Gastroesophageal sphincter (tissue), 4 donors: ENCODE results near the gene RNF208. TPM values are rescaled to one million over a fixed set of nuclear protein-coding genes. Genes with fewer than 3 reads are reported as not detected.

Experiments used
- ATAC-seq: fragments of 150-250 bp; one replicate; pipeline ENCODE4 v1.9.1; 2016; ENCODE audit warnings: mild to moderate bottlenecking, moderate library complexity
- H3K27ac ChIP-seq, 4 donors: fragments of 200-600 bp; sonication (generic) in 3 of 4; 1 replicate in 3 of 4; 2 replicates in 1 of 4; pipeline ENCODE4 v1.5.1; 2016 to 2019
- H3K27me3 ChIP-seq: fragments of 200-600 bp; sonication (generic); one replicate; pipeline ENCODE4 v1.5.1; 2019
- H3K36me3 ChIP-seq, 2 donors: fragments of 200-600 bp; sonication (generic); one replicate each; pipeline ENCODE4 v1.5.1; 2019; ENCODE audit warnings: control low read depth in 1 of 2
- H3K4me1 ChIP-seq, 3 donors: fragments of 200-600 bp; sonication (generic); 1 replicate in 2 of 3; 2 replicates in 1 of 3; pipeline ENCODE4 v1.5.1; 2016 to 2019; ENCODE audit warnings: control low read depth in 2 of 3
- H3K4me3 ChIP-seq, 2 donors: fragments of 200-600 bp; sonication (generic); one replicate each; pipeline ENCODE4 v1.5.1; 2019; ENCODE audit warnings: mild to moderate bottlenecking in 1 of 2, moderate library complexity in 1 of 2
- H3K9me3 ChIP-seq, 3 donors: fragments of 200-600 bp; sonication (generic); one replicate each; pipeline ENCODE4 v1.5.1; 2017 to 2019; ENCODE audit warnings: control low read depth in 2 of 3
- EP300 ChIP-seq: sonication (generic); formaldehyde crosslinking; IDR thresholded peaks from one replicate; pipeline ENCODE4 v1.6.1; 2017; ENCODE audit warnings: antibody characterized with exemption, mild to moderate bottlenecking
- POLR2A ChIP-seq, 2 donors: fragments of 450-650 bp; IDR thresholded peaks; one replicate each; pipeline ENCODE4 v1.6.1; 2017; ENCODE audit warnings: antibody characterized with exemption in 2 of 2, mild to moderate bottlenecking in 2 of 2, moderate library complexity in 1 of 2
- POLR2AphosphoS5 ChIP-seq: sonication (generic); formaldehyde crosslinking; IDR thresholded peaks from one replicate; pipeline ENCODE4 v1.6.1; 2017; ENCODE audit warnings: antibody characterized with exemption
- WGBS, 2 donors: methylation state at CpG; one replicate each; pipeline ENCODE4 v1.1.5; 2018; ENCODE audit warnings: low coverage in 1 of 2; 5-methylcytosine and 5-hydroxymethylcytosine counted together
- total RNA-seq, 4 donors: library from RNA; depleted of rRNA; stranded (reverse); fragments of >200 nt; gene quantifications; one replicate each; pipeline ENCODE4 v1.1.0, GENCODE V29; 2016
- TF ChIP-seq, protein P1 (sequence below), 4 experiments: fragments of 200-600 bp in 2 of 4; fragments of 450-650 bp in 2 of 4; sonication (generic) in 1 of 4; IDR thresholded peaks; one replicate each; pipeline ENCODE4 v1.5.1; 2017 to 2019; ENCODE audit warnings: antibody characterized with exemption in 4 of 4, mild to moderate bottlenecking in 2 of 4, moderate library complexity in 2 of 4

The RNF208 gene
- total RNA-seq, 4 donors from 2014 or later = 1.6 to 5.3 (median 3.1) TPM; not detected in 1

DNA sequence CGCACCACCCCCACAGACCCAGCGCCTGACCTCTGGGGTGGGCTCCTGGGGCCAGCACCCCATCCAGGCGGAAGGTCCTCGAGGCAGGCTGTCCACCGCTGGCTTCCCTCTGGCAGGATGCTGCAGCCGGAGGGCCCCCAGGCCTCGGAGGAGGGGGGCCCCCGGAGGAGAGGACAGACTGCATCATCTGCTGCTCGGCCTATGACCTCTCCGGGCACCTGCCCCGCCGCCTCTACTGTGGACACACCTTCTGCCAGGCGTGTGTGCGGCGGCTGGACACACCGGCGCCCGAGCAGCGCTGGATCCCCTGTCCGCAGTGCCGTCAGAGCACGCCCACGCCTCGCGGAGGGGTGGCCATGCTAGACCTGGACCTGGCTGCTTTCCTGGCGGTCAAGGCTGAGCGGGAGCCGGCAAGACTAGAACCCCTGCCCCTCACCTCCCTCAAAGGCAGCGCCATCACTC lies 6.5 kb upstream of the RNF208 start:
- Histone ChIP-seq H3K4me1 (peaks cover 0 to 23% (median 8%) of the 10 kb centered on the region in 3 donors), H3K27ac (no peak overlapping the region), H3K9me3 (no peaks in the 10 kb centered on the region), H3K36me3 (no peaks in the 10 kb centered on the region), H3K27me3 (peaks cover 76% of the 10 kb centered on the region), H3K4me3 (no peak overlapping the region)
- ATAC-seq = no peak
- no CpG with 5 or more reads among the region's 29 CpGs for WGBS, 2 donors
- TF ChIP-seq POLR2AphosphoS5 (no peak), POLR2A (IDR thresholded peaks at IDR 0.05) (no peak), EP300 (no peak)
- TF ChIP-seq, protein P1, sequence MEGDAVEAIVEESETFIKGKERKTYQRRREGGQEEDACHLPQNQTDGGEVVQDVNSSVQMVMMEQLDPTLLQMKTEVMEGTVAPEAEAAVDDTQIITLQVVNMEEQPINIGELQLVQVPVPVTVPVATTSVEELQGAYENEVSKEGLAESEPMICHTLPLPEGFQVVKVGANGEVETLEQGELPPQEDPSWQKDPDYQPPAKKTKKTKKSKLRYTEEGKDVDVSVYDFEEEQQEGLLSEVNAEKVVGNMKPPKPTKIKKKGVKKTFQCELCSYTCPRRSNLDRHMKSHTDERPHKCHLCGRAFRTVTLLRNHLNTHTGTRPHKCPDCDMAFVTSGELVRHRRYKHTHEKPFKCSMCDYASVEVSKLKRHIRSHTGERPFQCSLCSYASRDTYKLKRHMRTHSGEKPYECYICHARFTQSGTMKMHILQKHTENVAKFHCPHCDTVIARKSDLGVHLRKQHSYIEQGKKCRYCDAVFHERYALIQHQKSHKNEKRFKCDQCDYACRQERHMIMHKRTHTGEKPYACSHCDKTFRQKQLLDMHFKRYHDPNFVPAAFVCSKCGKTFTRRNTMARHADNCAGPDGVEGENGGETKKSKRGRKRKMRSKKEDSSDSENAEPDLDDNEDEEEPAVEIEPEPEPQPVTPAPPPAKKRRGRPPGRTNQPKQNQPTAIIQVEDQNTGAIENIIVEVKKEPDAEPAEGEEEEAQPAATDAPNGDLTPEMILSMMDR (IDR thresholded peaks at IDR 0.05) = no peak

DNA sequence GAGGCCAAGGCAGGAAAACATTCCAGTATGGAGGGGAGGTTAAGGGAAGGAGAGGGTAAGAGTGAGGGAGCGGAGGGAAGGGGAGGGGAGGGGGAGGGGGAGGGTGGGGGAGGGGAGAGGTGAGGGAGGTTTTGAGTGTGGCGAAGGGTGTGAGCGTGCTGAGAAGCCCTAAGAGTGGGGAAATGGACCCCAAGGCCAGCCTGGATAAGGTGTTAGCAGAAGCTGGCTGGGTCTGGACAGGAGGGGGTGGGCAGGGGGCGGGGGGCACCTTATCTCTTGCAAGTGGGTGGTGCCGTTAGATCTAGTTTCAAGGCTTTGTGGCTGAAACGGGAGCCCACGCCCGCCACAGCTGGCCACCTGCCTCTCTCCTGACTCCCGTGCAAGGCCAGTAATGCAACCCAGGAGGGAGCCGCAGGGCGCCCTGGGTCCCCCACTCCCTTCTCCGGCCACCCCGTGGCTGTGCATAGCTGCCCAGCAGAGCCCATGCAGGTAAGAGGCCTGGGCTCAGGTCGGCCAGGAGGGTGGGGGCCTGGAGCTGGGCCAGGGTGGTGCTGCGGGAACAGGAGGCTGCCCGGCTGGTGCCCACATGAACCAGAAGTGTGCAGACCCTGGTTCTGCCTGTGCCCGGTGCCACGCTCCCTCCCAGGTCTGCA lies 5.9 kb upstream of the RNF208 start:
- Histone ChIP-seq H3K4me1 (peaks cover 0 to 26% (median 8%) of the 10 kb centered on the region in 3 donors), H3K27ac (no peak overlapping the region), H3K4me3 (no peak overlapping the region), H3K36me3 (no peaks in the 10 kb centered on the region), H3K27me3 (peaks cover 70% of the 10 kb centered on the region), H3K9me3 (no peaks in the 10 kb centered on the region)
- TF ChIP-seq, protein P1 (IDR thresholded peaks at IDR 0.05) = no peak
- no peak for TF ChIP-seq POLR2A (IDR thresholded peaks at IDR 0.05)
- TF ChIP-seq POLR2AphosphoS5 = no peak
- no peak for TF ChIP-seq EP300
- 10 to 20% methylated on average over 3 to 4 of the region's 18 CpGs for WGBS, 2 donors
- ATAC-seq = no peak

DNA sequence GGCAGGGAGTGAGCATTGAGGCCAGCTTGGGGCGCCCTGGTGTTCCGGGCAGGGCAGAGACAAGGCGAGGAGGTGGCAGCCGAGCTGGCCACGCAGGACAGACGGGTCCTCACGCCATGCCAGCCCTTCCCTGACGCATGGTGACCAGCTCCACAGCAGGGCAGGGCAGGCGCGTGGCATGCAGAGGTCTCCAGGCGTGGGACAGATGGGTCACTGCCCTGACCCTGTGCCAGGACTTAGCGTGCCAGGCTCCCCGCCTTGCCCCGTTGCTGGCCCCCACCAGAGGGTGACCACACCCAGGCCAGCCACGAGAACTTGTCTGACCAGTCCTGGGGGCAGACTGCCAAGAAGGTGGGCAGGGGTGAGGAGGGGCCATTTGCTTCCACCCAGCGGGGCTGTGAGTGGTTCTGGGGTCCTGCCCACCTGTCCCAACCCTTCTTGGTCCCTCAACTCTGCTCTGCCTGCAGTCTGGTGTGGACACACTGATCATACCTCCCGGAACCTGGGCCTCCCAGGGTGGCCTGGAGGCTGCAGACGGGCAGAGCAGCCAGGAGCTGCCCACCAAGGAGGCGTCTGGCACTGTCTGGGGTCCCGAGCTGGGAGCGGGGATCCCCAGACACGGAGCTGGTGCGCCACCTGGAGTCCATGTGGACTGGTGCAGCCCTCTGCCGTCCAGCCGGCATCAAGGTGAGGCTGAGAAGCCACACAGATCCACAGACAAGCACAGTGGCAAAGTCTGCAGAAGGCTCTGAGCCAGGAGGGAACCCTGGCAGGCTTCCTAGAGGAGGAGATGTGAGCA lies 5.2 kb upstream of the RNF208 start, which contains the start of gene RNF224:
TSS of gene RNF224 (plus strand) at position 449 of the 799 bp plus-strand sequence. CDS start 834 bp downstream, outside the sequence.
- Histone ChIP-seq H3K36me3 (no peaks in the 10 kb centered on the region), H3K27me3 (peaks cover 63% of the 10 kb centered on the region), H3K4me1 (peaks cover 0 to 33% (median 11%) of the 10 kb centered on the region in 3 donors), H3K9me3 (no peaks in the 10 kb centered on the region), H3K27ac (no peak within 1 kb of the TSS), H3K4me3 (no peak within 1 kb of the TSS)
- TF ChIP-seq POLR2AphosphoS5 = no peak
- TF ChIP-seq EP300 = no peak
- TF ChIP-seq, protein P1 (IDR thresholded peaks at IDR 0.05) = peak in 3 of 4 experiments; percentile 84 to 91 (median 84)
- TF ChIP-seq POLR2A (IDR thresholded peaks at IDR 0.05) = no peak
- WGBS, 2 donors = 80% methylated on average over 1 of the region's 25 CpGs; no CpG with 5 or more reads in 1 of the 2 donors
- ATAC-seq = no peak

DNA sequence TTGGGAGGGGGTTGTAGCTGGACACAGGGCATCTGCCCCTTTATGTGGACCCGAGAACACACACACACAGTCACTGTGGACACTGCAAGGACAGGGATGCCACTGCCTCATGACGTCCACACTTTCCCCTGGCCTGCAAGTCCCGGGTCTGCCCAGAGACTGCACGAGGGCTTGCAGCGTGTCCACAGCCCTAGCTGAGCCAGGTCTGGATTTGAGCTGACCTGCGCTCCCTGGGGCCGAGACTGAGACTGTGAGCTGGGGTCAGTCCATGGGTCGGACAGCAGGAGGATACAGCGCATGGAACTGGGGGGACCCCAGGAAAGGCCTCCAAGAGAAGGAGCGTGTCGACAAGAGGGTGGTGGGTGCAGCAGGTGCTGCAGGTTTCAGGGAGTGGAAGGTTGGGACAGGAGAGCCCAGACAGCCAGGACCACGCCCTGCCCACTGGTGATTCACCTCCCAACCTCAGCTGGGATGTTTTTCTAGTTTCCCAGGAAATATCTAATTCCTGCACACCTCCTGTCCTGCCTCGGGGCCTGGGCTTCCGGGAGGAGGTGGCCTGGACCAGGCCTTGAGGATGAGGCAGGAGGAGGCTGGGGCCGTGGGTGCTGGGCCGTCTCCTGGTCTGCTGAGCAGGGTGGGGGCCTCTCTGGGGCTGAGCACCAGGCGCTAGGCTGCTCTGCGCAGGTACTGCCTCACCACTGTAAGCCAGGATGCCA lies 4.5 kb upstream of the RNF208 start:
- Histone ChIP-seq H3K36me3 (no peaks in the 10 kb centered on the region), H3K27me3 (peaks cover 56% of the 10 kb centered on the region), H3K9me3 (no peaks in the 10 kb centered on the region), H3K4me1 (peaks cover 0 to 38% (median 14%) of the 10 kb centered on the region in 3 donors), H3K27ac (no peak overlapping the region), H3K4me3 (no peak overlapping the region)
- TF ChIP-seq, protein P1 (IDR thresholded peaks at IDR 0.05) = no peak
- TF ChIP-seq POLR2AphosphoS5 = no peak
- TF ChIP-seq EP300 = no peak
- no peak for TF ChIP-seq POLR2A (IDR thresholded peaks at IDR 0.05)
- ATAC-seq = no peak
- 69 to 86% methylated on average over 3 of the region's 18 CpGs for WGBS, 2 donors
